HG03565 (cell line): Measurements from ENCODE around the gene THADA.
A peak's percentile ranks its signal among the peaks of the same experiment; 100 is the strongest.
"Not testable (repeated sequence)": the region's sequence is repeated elsewhere in the genome, so short reads cannot be mapped to it uniquely, and the experiment has no call there.

Experiments used
- ATAC-seq: cut with Tn5 transposase; IDR thresholded peaks from one replicate; pipeline ENCODE4 v1.9.1; 2021; ENCODE audit warnings: mild to moderate bottlenecking, moderate library complexity; ENCODE audit not compliant: unreplicated experiment

The THADA gene

DNA sequence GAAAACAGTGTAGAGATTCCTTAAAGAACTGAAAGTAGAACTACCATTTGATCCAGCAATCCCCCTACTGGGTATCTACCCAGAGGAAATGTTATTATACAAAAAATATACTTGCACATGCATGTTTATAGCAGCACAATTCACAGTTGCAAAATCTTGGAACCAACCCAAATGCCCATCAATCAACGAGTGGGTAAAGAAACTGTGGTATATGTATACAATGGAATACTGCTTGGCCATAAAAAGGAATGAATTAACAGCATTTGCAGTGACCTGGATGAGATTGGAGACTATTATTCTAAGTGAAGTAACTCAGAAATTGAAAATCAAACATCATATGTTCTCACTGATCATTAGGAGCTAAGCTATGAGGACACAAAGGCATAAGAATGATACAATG is 4.8 kb upstream of the THADA start:
- not testable (repeated sequence) for ATAC-seq

DNA sequence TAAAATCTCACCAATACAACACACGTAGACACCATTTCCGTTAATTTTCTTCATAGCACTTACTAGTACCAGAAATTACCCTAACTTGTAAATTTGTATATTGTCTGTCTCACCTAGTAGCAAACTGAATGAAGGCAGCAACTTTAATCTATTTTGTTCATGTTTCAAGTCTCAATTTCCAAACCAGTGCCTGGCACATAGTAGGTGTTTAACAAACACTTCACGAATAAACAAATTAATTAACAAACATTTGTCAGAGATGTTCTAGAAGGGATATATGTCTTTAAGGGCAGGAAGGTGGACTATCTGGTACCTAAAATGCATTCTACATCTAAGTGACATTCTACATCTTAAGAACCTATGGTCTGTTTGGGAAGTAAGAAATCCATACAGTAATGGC is 963 bp downstream of the THADA start:
- no peak for ATAC-seq

DNA sequence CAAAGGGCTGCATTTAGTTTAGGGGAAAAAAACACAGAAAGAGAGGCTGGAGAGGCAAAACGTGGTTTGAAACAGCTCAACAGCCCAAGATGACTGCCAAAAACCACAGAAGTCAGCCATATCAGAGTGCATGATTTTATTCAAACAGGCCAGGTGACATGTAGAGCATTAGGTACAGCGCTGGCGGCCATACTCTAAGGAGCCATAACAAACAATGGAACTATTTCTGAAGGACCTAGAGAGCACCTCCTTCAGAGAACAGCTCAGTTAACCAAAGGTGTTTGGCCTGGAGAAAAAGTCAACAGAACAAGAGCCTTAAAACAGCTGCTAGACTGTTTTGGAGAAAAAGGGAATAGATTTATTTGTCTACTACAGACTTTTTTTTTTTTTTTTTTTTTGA is 2.6 kb downstream of the THADA start:
- ATAC-seq: no peak

DNA sequence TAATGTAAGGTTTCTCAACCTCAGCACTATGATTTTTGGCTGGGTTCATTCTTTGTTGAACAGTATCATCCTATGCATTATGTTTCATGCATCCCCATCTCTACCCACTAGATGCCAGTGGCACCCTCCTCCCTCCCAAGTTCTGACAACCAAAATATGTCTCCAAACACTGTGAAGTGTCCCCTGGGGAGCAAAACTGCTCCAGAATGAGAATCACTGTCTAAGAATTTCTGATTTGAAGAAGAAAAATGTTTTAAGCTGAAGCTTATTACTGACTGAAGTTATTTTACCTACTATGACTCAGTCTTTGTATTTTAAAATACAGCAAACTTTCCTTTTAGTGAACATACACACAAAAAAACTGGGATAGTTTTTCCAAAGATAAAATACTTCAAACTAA is 3.4 kb downstream of the THADA start:
- no peak for ATAC-seq

DNA sequence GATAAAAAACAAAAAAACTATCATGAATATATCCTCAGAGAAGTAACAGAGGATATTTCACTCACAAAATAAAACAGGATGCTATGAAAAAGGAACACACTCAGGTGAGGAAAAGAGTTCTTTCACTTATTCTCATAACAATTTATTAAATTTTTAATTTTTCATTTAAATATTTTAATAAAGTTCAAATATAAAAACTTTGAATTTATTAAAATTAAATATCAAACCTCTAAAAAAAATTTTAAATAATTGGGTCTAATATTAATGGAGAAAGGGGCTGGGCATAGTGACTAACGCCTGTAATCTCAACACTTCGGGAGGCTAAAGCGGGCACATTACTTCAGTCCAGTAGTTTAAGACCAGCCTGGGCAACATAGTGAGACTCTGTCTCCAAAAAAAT is 10.1 kb downstream of the THADA start:
- ATAC-seq: no peak

DNA sequence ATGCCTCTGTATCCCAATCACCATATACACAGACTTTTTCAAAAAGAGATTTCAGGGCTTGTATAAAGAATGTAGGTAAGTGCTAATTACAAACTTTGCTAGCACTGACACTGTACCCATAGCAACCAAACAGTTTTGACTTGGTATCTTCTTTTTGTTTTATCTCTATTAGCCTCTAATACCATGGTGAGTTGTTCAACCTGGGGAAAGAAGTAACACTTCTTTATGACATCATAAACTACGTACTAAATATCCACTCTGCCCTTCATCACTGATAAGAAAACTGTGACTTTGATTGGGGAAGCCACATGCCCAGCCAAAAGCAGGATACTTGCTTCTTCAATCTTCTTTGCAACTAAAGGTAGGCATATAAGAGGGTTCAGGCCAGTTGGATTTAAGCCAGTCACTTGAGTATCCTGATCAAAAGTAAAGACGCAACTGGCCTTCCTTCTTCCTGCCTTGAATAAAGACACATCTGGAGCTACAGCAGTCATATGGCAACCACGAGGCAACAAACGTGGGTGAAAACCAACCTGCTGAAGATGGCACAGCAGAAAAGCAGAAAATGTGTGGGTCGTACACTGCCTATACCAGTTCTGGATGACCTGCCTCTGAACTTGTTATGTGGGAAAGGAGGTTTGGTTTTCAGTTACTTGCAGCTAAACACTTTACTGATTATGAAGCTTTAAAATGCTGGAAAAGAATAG is 16.4 kb downstream of the THADA start:
- ATAC-seq: no peak

DNA sequence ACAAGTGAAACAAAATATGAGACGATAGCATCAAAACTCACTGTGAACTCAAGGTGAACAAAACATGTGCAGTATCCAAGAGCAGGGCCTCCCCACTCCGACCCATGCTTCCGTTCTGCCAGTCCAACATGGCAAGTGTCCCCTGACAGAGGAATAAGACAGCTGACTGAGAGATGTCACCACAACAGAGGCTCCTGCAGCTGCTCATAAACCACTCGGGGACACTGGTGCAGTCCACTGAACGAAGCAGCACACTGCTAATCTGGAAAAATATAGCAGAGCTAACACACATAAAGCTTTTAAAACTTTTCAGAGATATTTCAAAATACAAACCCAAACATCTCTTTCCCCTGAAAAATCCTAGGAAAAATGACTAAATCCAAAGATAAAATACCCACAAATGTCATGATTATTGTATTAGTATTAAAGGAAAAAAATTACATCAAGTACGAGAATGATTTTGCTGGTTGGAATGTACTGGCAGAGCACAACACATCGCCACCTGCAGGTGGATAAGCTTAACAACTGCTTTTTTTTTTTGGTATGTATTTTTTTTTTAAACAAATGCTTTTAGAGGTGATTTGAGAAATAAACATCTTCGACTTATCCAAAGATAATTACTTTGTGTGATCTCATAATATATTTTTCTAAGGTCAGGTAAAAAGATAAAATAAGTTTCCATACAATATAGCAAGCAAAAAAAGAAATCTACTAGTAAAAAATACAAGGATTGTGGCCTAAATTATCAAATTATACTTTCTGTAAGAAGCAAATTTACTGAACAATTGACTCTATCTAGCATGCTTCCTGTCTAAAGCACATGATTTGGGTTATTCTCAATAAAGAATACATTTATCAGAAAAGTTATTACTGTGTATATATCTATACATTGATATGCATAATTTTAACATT is 18.6 kb downstream of the THADA start:
- ATAC-seq: no peak

DNA sequence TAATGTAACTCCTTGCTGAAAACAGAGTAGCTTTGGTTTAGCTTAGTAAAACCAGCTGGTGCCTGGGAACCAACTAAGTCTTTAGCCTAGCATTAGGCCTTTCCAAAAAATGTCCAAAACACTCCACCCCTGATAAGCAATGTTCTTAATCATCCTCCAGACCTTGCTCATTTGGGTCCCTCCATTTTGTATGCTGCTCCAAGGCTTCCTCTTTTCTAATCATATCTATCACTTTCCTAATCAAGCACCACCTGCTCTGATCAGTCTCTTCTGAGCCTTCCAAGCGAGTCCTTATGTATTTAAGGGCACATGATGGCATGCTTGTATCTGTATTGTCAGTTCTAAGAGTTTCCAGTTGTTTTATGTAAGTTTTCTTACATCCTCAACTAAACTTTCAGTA is 23.6 kb downstream of the THADA start:
- no peak for ATAC-seq

DNA sequence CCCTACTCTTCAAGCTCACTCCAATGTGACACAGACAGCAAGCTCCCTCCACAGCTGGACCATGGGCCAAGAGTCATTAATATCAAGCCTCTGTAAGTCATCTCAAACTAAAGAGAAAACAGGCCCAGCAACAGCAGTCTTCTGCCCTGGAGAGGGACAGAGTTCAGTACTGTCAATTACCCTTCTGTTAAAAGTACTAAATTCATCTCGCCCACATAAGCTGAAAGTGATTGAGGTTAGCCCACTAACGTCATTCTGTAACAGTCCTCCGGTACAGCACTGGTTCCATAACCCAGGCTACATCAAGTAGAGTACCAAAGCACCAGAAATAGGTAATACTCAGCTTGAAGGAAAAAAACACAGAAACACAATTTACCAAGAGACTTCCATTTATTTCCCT is 25.9 kb downstream of the THADA start:
- peak; percentile 88 for ATAC-seq

DNA sequence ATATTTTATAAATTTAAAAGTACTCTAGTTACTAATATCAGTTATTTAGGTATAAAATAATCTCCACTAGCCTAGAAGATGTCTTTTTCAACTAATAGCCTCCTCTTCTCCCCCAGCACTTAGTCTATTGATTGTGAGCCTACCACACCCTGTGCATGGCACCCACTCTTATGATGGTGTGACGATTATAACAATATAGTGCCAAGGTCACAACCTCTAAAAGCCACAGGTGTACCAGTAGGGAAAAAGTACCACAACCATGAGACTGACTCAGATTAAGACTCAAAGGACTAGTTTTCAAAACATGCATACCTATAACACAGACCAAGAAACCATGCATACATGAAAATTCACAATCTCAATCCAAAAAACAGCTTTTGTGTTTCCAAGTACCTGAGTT is 27.6 kb downstream of the THADA start:
- ATAC-seq: no peak

DNA sequence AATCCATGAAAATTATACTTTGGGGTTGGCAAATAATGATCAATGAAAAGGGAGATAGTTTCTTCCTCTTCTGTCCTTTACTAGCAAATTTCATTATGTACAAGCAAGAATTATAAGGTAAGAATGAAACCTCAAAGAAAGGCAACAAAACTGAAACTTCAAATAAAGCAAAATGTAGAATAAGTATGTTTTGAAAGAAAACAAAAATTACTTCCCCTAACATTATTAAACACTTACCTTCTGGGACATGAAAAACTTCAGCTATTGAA is 29.4 kb downstream of the THADA start:
- no peak for ATAC-seq

DNA sequence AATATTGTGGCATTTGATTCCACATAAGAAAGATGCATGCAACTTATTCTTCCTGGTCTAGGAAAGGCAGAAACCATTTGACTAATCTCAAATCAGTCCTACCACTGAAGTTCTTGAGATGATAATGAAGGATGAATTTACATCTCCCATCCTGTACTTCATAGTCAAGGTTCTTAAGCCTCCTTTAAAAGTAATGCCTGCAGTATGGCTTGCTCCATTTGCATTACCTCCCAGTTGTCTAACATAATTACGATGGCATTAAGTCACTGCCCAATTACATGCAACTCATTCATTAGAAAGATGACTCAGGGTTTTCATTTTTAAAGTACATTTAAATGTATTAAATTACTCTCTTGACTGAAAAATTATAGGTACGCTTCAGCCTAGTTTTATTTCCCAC is 32.2 kb downstream of the THADA start:
- no peak for ATAC-seq

DNA sequence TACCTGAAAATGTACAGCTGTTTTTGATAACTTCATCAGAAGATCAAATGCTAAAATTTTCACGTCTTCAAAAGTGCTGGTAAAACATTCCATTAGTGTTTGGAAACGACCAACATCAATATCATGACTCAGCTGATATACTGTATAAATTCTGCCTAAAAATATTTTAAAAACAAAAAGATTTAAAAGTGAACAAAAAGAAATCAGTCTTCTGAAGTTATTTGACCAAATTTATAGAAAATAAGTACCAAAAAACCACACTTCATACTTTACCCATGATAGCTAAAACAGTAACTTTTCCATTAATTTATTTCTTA is 35.6 kb downstream of the THADA start:
- ATAC-seq: no peak

DNA sequence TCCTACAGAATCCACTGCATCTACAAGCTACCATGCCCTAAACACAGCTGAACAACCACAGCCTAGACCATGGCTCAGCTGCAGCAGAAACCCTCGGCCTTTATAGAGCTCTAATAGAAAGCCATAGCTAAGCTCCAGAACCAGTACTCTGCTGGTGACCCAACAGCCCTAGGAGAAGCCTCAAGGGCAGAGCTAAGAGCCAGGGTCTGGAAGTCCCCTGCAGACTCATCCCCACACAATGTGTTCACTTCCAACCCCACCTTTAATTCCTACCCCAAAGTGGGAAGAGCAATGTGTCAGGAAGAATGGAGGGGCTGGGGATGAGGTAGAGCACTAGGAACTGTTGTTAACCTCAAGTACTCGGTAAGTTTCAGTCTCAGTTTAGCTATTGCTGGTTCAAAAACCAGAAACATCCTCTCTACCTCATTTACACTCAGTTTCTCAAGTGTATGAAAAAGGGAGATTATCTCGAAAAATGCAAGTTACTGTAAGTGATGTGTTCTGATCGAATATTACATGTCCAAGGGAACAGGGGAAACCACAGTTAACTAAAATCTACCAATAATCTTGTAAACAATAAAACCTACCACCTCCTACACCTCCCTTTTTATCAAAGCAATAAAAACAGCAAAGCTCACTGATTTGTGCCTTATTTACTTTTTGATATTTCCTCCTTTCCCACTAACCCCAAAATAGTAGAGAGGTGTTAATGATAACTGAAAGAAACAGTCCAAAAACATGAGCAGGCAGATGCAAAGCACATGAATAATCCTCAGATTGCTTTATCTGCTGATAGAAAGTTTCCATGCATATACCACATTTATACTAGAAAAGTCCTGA is 36.2 kb downstream of the THADA start:
- ATAC-seq: peak; percentile 51

DNA sequence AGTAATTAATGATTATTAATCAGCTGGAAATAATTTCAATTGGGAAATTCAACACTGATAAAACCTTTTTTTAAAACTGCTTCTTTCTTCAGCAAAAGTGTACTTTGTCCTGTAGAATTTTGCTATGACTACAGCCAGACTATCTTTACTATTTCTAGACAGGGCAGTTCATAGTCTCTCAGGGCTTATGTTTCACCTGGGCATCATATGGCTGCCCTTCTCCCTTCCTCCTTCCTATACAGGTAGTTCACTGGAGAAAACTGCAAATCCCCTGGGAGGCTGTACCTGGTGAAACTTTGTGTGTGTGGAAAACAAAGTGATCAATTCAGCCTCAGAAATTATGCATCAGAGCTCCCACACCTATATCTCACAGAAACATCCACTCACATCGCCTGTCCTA is 38.6 kb downstream of the THADA start:
- no peak for ATAC-seq

DNA sequence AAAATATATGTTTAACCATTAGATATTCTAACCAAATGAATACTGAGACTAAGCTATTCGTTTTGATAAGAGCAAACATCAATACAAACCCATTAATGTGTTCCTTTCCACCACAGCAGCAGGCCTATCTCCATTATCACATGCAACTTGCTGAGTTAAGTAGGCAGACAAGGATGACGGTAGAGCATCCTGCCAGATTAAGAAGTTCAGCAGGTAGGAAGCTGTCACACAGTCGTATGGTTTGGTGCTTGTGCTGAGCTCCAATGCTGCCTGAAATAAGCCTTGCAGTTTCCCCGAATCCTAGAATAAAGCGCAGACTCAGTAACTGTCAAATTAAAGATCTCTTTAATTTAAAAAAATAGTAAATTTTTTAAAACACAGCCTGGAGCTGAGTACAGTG is 39.6 kb downstream of the THADA start:
- no peak for ATAC-seq

DNA sequence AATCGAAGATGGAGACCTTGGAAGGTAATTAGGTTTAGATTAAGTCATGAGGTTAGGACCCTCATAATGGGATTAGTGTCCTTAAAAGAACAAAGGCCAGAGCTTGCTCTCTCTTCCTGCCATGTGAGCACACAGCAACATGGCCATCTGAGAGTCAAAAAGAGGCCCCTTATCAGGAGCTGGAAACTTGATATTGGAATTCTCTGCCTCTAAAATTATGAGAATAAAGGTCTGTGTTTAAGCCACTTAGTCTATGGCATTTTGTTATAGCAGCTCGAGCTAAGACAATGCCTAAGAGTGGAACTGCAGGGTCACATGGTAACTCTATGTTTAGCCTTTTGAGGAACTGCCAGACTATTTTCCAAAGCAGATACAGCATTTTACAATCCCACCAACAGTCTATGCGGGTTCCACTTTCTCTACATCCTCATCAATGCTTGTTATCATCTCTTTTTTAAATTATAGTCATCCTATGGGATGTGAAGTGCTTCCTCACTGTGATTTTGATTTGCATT is 42.4 kb downstream of the THADA start:
- ATAC-seq: no peak

DNA sequence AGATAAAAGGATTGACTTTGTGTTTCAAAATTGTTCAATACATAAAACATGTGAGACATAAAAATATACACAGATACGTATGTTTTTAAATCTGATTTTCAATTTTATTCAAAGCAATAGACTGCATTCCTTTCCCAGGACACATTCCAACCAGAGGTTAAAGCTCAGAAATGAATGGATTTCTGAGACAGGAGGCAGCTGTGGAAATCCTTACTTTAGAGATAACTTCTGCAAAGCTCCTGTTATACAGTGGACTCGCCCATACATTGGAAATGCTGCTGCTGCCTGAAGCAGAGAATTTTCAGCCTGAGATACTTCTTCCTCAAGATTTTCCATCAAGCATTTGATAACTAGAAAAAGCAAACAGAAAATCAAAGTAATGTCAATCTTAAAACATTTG is 43.8 kb downstream of the THADA start:
- no peak for ATAC-seq

DNA sequence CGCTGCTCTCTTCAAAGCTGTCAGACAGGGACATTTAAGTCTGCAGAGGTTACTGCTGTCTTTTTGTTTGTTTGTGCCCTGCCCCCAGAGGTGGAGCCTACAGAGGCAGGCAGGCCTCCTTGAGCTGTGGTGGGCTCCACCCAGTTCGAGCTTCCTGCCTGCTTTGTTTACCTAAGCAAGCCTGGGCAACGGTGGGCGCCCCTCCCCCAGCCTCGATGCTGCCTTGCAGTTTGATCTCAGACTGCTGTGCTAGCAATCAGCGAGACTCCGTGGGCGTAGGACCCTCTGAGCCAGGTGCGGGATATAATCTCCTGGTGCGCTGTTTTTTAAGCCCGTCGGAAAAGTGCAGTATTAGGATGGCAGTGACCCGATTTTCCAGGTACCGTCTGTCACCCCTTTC is 47.5 kb downstream of the THADA start:
- not testable (repeated sequence) for ATAC-seq

DNA sequence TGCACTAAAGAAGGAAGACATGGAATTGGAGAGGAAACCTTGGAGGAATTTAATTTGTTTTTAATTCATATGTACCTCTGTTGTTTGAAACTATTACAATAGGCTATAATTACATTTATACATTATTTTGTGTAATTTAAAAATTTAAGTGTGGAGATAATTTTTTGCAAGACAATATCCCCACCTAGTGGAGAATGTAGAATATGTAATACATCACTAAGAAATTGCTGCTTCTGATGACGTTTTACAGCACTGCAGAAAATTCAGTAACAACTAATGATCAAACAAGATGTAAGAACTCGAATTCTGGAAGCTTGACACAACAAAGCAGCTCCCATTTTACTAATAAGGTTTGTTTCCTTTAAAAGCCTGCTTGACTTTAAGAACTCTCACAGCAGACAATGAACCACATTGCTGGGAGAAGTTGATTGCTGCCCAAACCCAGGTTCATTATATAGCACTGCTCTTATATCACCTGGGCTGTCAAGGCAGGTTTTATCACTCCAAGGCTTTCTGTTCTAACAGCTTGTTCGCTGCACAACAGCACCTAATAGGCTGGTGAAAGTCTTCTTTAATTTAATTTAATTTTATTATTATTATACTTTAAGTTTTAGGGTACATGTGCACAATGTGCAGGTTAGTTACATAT is 53.4 kb downstream of the THADA start:
- no peak for ATAC-seq

DNA sequence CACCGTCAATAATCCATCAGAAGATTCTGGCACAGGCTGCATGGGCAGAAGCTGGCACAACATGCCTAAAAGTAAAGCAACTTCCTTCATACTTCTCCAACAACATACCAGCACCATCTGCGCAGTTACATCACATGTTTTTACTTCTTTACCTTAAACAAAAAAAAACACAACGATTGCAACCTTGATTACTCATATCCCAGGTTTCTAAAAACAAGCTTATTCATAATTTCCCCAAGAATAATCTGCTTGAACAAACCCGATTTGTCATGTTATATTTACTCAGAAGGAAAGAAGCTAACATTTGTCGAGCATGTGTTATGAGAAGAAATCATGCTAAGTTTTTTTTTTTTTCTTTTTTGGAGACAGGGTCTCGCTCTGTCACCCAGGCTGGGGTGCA is 54.7 kb downstream of the THADA start:
- ATAC-seq: no peak
